OCI-LY7 (cell line): ENCODE data around the gene RPL22. TPM values are rescaled to one million over a fixed set of nuclear protein-coding genes. Genes with fewer than 3 reads are reported as not detected.

Experiments used
- BruUV-seq: library from RNA; stranded (reverse); fragments of 400-500 nt; replicated peaks from 2 replicates; lab custom pipeline; 2021; lab: Mats Ljungman, UMichigan
- CTCF ChIA-PET: fragments of 300-600 bp; sonication (Branson Sonifier 250); formaldehyde crosslinking; loops from one replicate; lab custom pipeline; 2022; ENCODE audit warnings: antibody characterized with exemption; ENCODE audit not compliant: unreplicated experiment; lab: Charles Lee
- POLR2A ChIA-PET: fragments of 300-600 bp; sonication (Branson Sonifier 250); formaldehyde crosslinking; loops from one replicate; lab custom pipeline; 2022; ENCODE audit warnings: antibody characterized with exemption; lab: Charles Lee
- DNase-seq: peaks from one replicate; pipeline ENCODE4 v3.0.0-alpha.2; 2015; ENCODE audit warnings: low spot score
- H2AFZ ChIP-seq: fragments of 200-600 bp; sonication (generic), shearing (Covaris generic); 2 replicates; pipeline ENCODE4 v1.6.1; 2014; ENCODE audit warnings: mild to moderate bottlenecking, antibody characterized with exemption, low read length, moderate library complexity
- H3K27ac ChIP-seq: fragments of 200-600 bp; sonication (generic); 2 replicates; pipeline ENCODE4 v1.5.1; 2014; ENCODE audit warnings: mixed run types, low read depth, mild to moderate bottlenecking, moderate library complexity, low read length, inconsistent platforms; ENCODE audit not compliant: poor library complexity, severe bottlenecking
- H3K36me3 ChIP-seq: fragments of 200-600 bp; sonication (generic); 2 replicates; pipeline ENCODE4 v1.6.1; 2014; ENCODE audit warnings: mild to moderate bottlenecking, antibody characterized with exemption, low read length, moderate library complexity, mixed read lengths; ENCODE audit not compliant: insufficient read depth
- H3K4me1 ChIP-seq: fragments of 200-600 bp; sonication (generic); 2 replicates; pipeline ENCODE4 v1.5.1; 2014; ENCODE audit warnings: mild to moderate bottlenecking, low read length; ENCODE audit not compliant: insufficient read depth, poor library complexity, severe bottlenecking
- H3K4me2 ChIP-seq: fragments of 200-600 bp; sonication (generic); 2 replicates; pipeline ENCODE4 v1.6.1; 2014; ENCODE audit warnings: mild to moderate bottlenecking, low read length
- H3K4me3 ChIP-seq: fragments of 200-600 bp; sonication (generic); 2 replicates; pipeline ENCODE4 v1.5.1; 2014; ENCODE audit warnings: mild to moderate bottlenecking, low read depth, low read length; ENCODE audit not compliant: poor library complexity, severe bottlenecking
- H3K79me2 ChIP-seq: fragments of 200-600 bp; sonication (generic); 2 replicates; pipeline ENCODE4 v1.6.1; 2016; ENCODE audit warnings: low read depth, mild to moderate bottlenecking, low read length, moderate library complexity, mixed read lengths; ENCODE audit not compliant: insufficient read depth
- H3K9me2 ChIP-seq: fragments of 200-600 bp; sonication (generic); 2 replicates; pipeline ENCODE4 v1.6.1; 2016; ENCODE audit warnings: mild to moderate bottlenecking, low read length, mixed read lengths; ENCODE audit not compliant: insufficient read depth
- H3K9me3 ChIP-seq: fragments of 200-600 bp; sonication (generic); 2 replicates; pipeline ENCODE4 v1.6.1; 2014; ENCODE audit warnings: mild to moderate bottlenecking, mixed run types, low read length, mixed read lengths
- H4K20me1 ChIP-seq: fragments of 200-600 bp; sonication (generic); 2 replicates; pipeline ENCODE4 v1.6.1; 2014; ENCODE audit warnings: mild to moderate bottlenecking, antibody characterized with exemption, low read length, moderate library complexity, mixed read lengths; ENCODE audit not compliant: insufficient read depth
- CTCF ChIP-seq: fragments of 200-600 bp; sonication (generic); conservative IDR thresholded peaks from 2 replicates; pipeline ENCODE4 v1.5.1; 2014; ENCODE audit warnings: mild to moderate bottlenecking, antibody characterized with exemption, low read length, moderate library complexity, mixed read lengths
- EZH2phosphoT487 ChIP-seq: fragments of 200-600 bp; sonication (generic); IDR thresholded peaks from 2 replicates; pipeline ENCODE4 v1.6.1; 2018; ENCODE audit warnings: low read depth, borderline replicate concordance, mild to moderate bottlenecking, mixed run types, antibody characterized with exemption, low read length, moderate library complexity, mixed read lengths
- intact Hi-C: fragments of 100-400 bp; cut with micrococcal nuclease; formaldehyde crosslinking; loops from one replicate; pipeline ENCODE4 v1.10.0; 2022; ENCODE audit not compliant: unreplicated experiment
- total RNA-seq, 2 experiments: library from RNA; depleted of rRNA in 1 of 2; stranded (reverse); fragments of >200 nt in 1 of 2; shearing (Covaris generic) in 1 of 2; gene quantifications; 2 replicates each; pipeline ENCODE4 v1.2.3, GENCODE V29; 2014 to 2022

Gene RPL22
- total RNA-seq, 2 experiments from 2014 or later = 249 to 589 TPM

DNA sequence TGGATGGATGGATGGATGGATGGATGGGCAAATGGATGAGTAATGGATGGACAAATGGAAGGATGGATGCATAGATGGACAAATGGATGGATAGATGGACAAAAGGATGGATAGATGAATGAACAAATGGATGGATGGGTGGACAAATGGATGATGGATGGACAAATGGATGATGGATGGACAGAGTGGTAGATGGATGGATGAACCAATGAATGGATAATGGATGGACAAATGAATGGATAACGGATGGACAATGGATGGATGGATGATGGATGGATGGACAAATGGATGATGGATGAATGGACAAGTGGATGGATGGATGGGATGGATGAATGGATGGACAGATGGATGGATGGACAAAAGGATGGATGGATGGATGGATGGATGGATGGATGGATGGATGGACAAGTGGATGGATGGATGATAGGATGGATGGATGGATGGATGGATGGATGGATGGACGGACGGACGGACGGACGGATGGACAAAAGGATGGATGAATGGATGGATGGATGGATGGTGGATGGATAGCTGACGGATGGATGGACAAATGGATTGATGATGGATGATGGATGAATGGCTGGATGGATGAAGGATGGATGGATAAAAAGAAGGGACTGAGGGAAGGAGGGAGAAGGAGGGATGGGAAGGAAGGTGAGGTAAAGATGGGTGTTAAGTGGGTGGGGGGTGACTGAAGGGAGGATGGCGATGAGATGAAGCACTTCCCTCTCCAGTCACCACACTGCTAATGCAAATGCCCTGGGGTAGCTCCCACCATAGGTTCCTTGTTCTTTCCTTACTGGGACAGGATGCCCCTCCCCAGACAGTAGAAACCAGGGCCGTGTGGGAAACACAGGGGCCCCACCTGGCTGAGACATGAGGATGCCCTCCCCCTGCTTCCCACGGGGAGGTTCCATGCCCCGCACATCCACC lies 49.1 kb downstream of the RPL22 start:
- H3K4me3 ChIP-seq = no peak overlapping the region
- no peaks in the 10 kb centered on the region for H3K4me1 ChIP-seq
- no peaks in the 10 kb centered on the region for H3K9me2 ChIP-seq
- DNase-seq = no peak
- H4K20me1 ChIP-seq = no peaks in the 10 kb centered on the region
- H2AFZ ChIP-seq = no peak overlapping the region
- H3K27ac ChIP-seq = no peak overlapping the region
- no peaks in the 10 kb centered on the region for H3K79me2 ChIP-seq
- CTCF ChIA-PET = no interaction called here
- no peak overlapping the region for H3K4me2 ChIP-seq
- POLR2A ChIA-PET = no interaction called here
- TF ChIP-seq EZH2phosphoT487 = no peak
- TF ChIP-seq CTCF = no peak
- intact Hi-C loops = no loop called here
- BruUV-seq = no TSS peak
- no peaks in the 10 kb centered on the region for H3K9me3 ChIP-seq
- no peaks in the 10 kb centered on the region for H3K36me3 ChIP-seq

DNA sequence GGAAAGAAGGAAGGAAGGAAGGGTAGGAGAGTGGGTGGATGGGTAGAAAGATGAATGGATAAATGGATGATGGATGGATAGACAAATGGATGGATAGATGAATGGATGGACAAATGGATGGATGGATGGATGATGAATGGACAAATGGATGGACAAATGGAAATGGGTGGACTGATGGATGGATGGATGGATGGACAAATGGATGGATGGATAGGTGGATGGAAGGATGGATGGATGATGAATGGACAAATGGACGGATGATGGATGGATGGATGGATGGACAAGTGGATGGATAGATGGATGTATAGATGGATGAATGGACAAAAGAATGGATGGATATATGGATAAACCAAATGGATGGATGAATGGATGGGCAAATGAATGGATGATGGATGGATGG lies 49.8 kb downstream of the RPL22 start:
- H3K4me2 ChIP-seq = no peak overlapping the region
- intact Hi-C loops = no loop called here
- BruUV-seq = no TSS peak
- no peaks in the 10 kb centered on the region for H4K20me1 ChIP-seq
- no peak for TF ChIP-seq EZH2phosphoT487
- no peak for TF ChIP-seq CTCF
- H3K27ac ChIP-seq = no peak overlapping the region
- H3K36me3 ChIP-seq = no peaks in the 10 kb centered on the region
- DNase-seq = no peak
- no peak overlapping the region for H2AFZ ChIP-seq
- CTCF ChIA-PET = no interaction called here
- no peaks in the 10 kb centered on the region for H3K9me3 ChIP-seq
- H3K79me2 ChIP-seq = no peaks in the 10 kb centered on the region
- H3K4me1 ChIP-seq = no peaks in the 10 kb centered on the region
- POLR2A ChIA-PET = no interaction called here
- no peak overlapping the region for H3K4me3 ChIP-seq
- H3K9me2 ChIP-seq = no peaks in the 10 kb centered on the region
